GM18951 (cell line): Measurements from ENCODE around the gene ZNFX1.
"Not testable (repeated sequence)": the region's sequence is repeated elsewhere in the genome, so short reads cannot be mapped to it uniquely, and the experiment has no call there.

Experiments used
- POLR2A ChIP-seq: IDR thresholded peaks from 4 replicates; pipeline ENCODE4 v1.6.1; 2011; ENCODE audit warnings: mild to moderate bottlenecking; ENCODE audit not compliant: insufficient read length, insufficient read depth; ENCODE audit errors: extremely low read depth
- in situ Hi-C: fragments of 300-500 bp; cut with MboI; formaldehyde crosslinking; loops from one replicate; pipeline ENCODE4 v1.12.0; 2022; ENCODE audit warnings: low sequenced_read_pairs, mixed read lengths, inconsistent platforms; ENCODE audit not compliant: unreplicated experiment

The ZNFX1 gene

DNA sequence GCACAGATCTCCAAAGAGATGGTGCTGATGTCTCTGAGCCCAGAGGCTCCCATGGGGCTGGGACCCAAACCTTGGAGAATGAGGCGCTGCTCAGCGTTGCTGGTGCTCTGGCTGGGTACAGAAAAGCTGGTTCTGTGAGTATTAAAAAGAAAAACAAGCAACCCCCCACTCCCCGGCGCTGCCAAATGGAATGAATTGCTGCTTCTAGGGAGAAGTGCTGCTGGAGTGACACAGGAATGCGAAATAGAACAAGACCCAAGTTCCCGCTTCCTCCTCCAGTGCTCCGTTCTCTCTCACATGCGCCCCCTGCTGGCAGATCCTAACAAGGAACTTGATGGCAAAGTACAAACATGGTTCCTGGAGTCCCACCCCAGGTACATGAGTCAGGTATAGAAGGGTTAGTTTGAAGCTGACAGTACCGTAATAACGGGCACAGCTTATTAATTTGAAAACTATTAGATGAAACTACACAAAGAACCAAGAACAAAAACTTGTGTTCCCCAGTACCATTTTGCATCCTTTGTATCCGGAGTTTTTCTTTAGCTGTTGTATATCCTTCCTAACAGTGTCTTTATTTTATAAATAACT lies 60.8 kb downstream of the ZNFX1 start:
- no peak for TF ChIP-seq POLR2A
- in situ Hi-C loops, result no loop called here

- in situ Hi-C loops, result no loop called here
- TF ChIP-seq POLR2A, result no peak
Observed at GRCh38 chr20:49215232-49215631, 62.6 kb downstream of the ZNFX1 start.

DNA sequence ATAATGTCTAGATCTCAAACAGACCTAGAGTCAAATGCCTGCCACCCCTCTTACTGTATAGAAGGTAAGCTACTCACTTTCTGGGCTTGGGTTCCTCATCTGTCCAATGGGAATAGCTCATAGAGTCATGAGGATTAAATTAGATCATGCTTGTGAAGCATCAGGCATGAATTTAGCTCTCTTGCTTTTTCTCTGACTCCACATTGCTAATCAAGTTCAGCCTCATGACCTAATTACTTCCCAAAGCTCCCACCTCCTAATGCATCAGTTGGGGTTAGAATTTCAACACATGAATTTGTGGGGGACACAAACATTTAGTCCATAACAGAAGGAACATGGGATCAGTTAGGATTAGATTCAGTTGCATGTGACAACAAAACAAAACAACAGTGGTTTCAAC lies 63.3 kb downstream of the ZNFX1 start:
- in situ Hi-C loops, result no loop called here
- no peak for TF ChIP-seq POLR2A

GRCh38 chr20:49210757-49211110 lies 67.1 kb downstream of the ZNFX1 start:
- no peak for TF ChIP-seq POLR2A
- in situ Hi-C loops, result no loop called here

DNA sequence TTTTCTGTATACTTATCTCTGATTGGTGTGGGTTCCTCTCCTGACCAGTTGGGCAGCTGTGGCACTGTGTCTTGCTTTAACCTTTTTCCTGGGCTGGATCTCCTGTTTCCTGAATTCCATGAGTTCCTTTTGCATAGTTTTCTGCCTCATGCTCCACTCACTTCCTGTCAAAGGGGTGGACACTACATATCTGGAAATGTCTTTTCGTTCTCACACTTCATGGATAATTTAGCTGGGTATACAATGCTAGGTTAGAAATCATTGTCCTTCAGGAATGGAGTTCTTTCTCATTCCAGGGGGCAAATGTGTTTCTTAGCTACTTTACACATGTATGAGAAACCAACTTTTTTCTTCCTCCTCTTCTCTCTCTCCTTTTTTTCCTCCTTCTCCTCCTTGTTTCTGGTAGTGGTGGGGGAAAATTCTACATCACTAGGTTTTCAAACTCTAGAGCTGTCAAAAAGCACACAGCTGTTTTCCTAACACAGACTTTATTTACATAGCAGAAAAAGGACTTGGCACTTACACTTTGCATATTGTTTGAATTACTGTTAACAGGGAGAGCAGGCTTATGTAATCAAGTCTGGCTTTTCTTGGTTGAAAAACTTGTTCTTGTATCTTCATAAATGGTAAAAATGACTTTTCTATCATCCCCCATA lies 67.6 kb downstream of the ZNFX1 start:
- in situ Hi-C loops, result no loop called here
- no peak for TF ChIP-seq POLR2A

GRCh38 chr20:49207076-49207475 lies 70.8 kb downstream of the ZNFX1 start:
- in situ Hi-C loops, result loop anchor here (5.0 kb wide), 1 partner anchor 75 kb away; no protein-coding TSS in a partner anchor
- no peak for TF ChIP-seq POLR2A

- in situ Hi-C loops, result no loop called here
- TF ChIP-seq POLR2A, result no peak
Observed at GRCh38 chr20:49203746-49204145, 74.1 kb downstream of the ZNFX1 start.

- TF ChIP-seq POLR2A, result no peak
- in situ Hi-C loops, result no loop called here
Observed at GRCh38 chr20:49203011-49203410, 74.8 kb downstream of the ZNFX1 start.

DNA sequence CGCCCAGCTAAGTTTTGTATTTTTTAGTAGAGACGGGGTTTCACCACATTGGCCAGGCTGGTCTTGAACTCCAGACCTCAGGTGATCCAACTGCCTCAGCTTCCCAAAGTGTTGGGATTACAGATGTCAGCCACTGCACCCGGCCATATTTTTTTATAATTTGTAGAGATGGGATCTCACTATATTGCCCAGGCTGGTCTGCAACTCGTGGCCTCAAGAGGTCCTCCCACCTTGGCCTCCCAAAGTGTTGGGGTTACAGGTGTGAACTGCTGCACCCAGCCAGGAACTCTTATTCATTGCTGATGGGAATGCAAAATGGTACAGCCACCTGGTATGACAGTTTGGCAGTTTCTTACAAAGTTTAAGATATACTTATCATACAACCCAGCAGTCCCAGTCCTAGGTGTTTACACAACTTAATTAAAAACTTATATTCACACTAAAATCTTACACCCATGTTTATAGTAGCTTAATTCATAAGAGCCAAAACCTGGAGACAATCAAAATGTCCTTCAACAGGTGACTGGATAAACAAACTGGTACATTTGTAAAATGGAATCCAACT lies 78.0 kb downstream of the ZNFX1 start:
- TF ChIP-seq POLR2A, result no peak
- in situ Hi-C loops, result no loop called here

DNA sequence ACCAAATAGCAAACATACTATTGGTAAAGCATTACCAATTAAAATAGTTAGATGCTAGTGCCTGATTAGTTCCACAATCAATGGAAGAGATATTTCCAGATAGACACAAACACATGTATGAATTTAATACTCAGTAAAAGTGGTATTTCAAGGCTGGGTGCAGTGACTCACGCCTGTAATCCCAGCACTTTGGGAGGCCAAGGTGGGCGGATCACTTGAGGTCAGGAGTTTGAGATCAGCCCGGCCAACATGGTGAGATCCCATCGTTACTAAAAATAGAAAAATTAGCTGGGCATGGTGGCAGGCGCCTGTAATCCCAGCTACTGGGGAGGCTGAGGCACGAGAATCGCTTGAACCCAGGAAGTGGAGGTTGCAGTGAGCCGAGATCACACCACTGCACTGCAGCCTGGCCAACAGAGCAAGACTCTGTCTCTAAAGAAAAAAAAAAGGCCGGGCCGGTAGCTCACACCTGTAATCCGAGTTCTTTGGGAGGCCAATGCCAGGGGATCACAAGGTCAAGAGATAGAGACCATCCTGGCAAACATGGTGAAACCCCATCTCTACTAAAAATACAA lies 84.8 kb downstream of the ZNFX1 start:
- in situ Hi-C loops, result not testable (repeated sequence)
